ENCODE data around the gene HP. TPM values are rescaled to one million over a fixed set of nuclear protein-coding genes. Genes with fewer than 3 reads are reported as not detected.

Gene HP
- total and polyA plus RNA-seq, 2 of the 8 experiments (the other 6 are each of a cell fraction or from before 2014, with no cell fraction given), result not detected

GRCh38 chr16:72084445-72084844 lies 30.1 kb downstream of the HP start (continued):
- TF ChIP-seq CTCF (IDR thresholded peaks at IDR 0.05; ENCODE audit: control extremely low read depth in 1 of 3, insufficient read depth in 1 of 3, low read depth in 1 of 3, low read length in 3 of 3) (no peak), RBBP5 (IDR thresholded peaks at IDR 0.05; ENCODE audit: borderline replicate concordance, low read depth, low read length) (no peak), EZH2 (IDR thresholded peaks at IDR 0.05; ENCODE audit: low read depth, low read length, severe bottlenecking) (no peak)

All from H1 (cell line).